SK-MEL-5 (cell line): ENCODE results near the gene BTN2A1. TPM values are rescaled to one million over a fixed set of nuclear protein-coding genes. Genes with fewer than 3 reads are reported as not detected.

Source experiments
- DNase-seq: peaks from one replicate; pipeline ENCODE4 v3.0.0-alpha.2; 2016; ENCODE audit warnings: low read depth, low spot score
- in situ Hi-C: cut with HindIII; loops from 2 replicates; pipeline ENCODE4 v1.10.0; 2016; ENCODE audit warnings: low sequenced_read_pairs, high pct_unique_total_duplicates, low pct_unique_long_range_greater_than_20kb
- total RNA-seq: library from RNA; depleted of rRNA; stranded (reverse); fragments of >200 nt; shearing (Covaris generic); gene quantifications from 2 replicates; pipeline ENCODE4 v1.2.3, GENCODE V29; 2014

BTN2A1 gene
- total RNA-seq, 1 experiment from 2014 or later: 15.1 TPM

DNA sequence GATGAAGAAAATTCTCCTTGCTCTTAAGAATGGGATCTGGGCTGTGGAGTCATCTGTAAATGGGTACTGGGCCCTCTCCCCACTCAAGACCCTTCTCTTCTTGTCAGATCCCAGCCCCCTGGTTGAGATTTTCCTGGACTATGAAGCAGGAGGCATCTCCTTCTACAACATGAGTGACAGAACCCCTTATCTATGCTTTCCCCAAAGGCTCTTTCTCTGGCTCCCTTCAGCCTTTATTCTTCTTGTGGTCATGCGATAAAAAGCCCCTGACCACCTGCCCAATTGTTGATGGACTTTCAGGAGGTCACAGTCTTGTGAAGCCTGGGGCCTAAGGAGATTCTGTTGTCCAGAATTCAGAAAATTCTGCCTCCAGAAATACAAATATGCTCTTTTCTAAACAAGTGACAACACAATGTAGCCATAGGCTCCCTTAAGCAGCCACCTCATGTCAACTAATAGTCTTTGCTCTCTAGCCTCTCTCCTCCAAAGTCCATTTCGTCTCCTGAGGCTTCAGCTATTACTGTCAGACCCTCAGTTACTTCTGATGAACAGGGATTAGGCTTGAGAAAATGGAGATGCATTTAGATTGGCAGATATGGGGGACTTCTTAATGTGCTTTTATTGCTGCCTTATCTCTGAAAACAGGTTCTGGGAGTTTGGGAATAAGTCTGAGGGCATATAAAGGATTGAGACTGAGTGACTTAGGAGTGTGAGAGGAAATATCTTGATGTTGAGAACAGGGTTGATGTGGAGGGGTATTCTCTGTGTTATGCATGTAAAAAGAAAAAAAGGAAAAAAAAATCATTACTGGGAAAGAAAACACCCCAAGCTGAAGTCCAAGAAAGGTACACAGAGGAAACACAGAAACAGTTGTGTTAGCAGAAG, 20.6 kb downstream of the BTN2A1 start:
- in situ Hi-C loops: no loop called here
- DNase-seq: no peak

DNA sequence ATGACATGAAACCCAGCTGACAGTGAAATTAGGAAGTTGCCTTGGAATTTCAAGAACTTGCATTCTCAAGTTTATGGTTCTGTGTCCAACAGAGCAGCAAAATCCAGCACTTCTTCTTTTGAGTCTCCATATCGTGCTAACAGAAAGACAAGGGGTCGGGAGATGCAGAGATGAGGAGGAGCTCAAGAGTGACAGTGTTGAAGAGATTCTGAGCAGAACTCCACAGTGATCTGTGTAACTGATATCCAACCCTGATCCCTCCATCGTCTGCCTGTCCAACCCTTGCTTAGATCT, 21.2 kb downstream of the BTN2A1 start:
- in situ Hi-C loops: no loop called here
- DNase-seq: no peak

DNA sequence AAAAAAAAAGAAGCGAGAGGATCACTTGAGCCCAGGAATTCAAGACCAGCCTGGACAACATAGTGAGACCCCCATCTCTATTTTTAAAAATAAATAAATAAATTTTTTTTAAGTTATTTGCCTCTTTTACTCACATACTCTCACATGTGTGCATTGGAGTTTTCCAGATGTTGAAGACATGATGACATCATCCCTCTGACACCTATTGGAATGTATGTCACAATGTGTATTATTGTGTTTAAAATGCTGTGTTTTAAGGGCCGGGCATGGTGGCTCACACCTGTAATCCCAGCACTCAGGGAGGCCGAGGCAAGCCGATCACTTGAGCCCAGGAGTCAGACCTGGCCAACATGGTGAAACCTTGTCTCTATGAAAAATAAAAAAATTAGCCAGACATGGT, 24.6 kb downstream of the BTN2A1 start:
- DNase-seq: no peak
- in situ Hi-C loops: no loop called here

GRCh38 chr6:26483727-26484126, 26.0 kb downstream of the BTN2A1 start:
- no peak for DNase-seq
- in situ Hi-C loops: no loop called here

DNA sequence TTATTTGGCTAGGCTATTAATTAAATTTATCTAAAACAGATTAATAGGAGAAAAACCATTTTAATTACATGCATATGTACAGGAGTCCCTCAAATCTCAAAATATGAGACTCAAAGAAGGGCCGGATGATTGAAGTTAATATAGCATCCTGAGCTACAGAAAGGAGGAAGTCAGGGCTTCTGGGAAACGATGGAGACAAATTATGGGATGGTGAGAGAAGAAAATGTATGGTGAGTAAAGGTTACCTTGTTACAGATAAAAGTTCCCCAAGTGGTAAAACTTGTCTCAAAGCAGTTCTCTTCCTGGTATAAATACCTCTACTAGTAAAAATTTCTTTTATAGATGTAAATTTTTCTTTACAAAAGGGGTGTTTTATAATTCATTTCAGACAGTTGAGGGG, 26.4 kb downstream of the BTN2A1 start:
- in situ Hi-C loops: no loop called here
- no peak for DNase-seq

DNA sequence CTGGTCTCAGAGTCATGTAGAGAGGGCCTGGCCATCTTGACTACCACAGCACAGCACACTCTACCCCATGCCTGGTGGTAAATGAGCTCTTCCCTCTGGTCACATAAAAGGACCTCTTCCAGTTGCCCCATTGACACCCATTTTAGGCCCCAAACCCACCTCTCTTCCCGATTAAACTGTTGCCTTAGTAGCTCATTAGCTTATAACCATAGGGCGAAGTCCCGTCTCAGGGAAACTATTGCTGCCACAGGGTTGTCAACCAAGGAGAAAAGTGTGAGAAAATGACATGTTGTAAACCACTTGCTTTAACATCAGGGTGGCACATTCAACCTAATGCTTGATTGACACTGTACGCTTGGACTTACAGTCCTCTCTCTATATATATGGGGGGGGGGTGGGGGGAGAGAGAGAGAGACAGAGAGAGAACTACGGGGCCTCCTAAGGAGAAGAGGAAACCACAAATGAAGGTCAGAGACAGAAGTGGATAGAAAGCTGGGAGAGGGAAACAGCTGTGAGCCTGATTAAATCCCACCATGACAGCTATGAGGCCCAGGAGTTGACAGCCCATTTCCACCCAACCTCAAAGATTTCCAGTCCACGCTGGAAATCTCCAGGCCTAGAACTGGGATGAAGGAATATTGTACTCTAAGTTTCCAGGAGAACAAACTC, 27.5 kb downstream of the BTN2A1 start:
- in situ Hi-C loops: no loop called here
- DNase-seq: no peak

DNA sequence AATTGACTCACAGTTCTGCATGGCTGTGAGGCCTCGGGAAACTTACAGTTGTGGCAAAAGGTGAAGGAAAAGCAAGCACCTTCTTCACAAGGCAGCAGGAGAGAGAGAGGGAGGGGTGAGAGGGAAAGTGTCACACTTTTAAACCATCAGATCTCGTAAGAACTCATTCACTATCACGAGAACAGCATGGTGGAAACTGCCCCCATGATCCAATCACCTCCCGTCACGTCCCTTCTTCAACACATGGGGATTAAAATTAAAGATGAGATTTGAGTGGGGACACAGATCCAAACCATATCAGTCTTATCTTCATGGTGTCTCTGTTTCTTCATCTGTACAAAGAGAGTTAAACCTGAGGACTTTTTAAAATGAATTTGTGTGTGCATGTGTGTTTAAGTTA, 28.6 kb downstream of the BTN2A1 start:
- no peak for DNase-seq
- in situ Hi-C loops: no loop called here

- no peak for DNase-seq
- in situ Hi-C loops: no loop called here
Observed at GRCh38 chr6:26487466-26487865, 29.7 kb downstream of the BTN2A1 start.

DNA sequence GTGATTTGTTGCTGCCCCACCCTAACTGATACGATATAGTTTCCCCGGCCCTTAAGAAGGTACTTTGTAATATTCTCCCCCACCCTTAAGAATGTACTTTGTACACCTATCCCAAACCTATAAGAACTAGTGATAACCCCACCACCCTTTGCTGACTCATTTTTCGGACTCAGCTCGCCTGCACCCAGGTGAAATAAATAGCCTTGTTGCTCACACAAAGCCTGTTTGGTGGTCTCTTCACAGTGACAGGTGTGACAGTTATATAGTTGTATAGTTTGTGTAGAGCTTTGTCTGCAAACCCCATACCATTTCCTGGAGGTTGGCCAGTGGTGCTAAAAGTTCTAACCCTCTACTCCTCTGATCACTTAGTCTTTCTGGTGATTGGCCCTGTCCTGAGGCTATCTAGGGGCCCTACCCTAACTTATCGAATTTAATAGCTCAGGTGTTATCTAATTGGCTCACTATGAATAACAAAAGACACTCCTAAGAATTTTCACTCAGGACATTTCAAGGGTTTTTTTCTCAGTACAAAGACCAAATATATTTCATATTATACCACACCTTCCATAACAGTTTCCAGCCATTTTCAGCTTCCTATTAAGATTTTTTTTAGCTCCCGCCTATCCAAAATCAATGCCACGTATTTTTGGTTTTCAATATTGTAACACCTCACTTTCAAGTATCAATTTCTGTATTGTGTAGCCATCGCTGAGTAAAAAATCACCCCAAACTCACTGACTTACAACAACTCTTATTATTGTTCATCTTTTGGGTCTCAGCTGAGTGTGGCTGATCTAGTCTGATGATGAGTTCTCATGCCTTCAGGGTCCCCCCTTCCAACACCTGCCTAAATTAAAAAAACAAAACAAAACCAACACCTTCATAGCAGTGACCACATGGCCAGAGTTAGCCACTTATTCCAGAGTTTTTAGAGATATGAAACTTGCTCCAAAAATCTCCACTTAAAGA, 32.5 kb downstream of the BTN2A1 start:
- no peak for DNase-seq
- in situ Hi-C loops: no loop called here

- no peak for DNase-seq
- in situ Hi-C loops: no loop called here
Observed at GRCh38 chr6:26491604-26492003, 33.8 kb downstream of the BTN2A1 start.

DNA sequence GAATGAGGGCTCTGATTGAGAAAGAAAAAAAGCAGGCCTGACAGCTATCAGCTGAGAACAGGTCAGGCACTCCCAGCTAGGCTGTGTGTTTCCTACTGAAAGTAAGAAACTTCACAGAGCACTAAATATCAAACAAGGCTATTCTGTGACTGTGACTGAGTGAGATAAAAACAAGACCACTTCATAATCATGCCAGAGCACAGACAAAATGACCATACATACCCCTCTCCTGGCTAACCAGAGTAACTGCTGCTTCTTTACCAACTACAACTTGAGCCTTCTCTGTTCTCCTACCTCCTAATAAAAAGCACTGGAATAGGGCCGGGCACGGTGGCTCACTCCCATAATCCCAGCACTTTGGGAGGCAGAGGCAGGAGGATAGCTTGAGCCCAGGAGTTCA, 35.5 kb downstream of the BTN2A1 start:
- peak; percentile 85 for DNase-seq
- in situ Hi-C loops: no loop called here

DNA sequence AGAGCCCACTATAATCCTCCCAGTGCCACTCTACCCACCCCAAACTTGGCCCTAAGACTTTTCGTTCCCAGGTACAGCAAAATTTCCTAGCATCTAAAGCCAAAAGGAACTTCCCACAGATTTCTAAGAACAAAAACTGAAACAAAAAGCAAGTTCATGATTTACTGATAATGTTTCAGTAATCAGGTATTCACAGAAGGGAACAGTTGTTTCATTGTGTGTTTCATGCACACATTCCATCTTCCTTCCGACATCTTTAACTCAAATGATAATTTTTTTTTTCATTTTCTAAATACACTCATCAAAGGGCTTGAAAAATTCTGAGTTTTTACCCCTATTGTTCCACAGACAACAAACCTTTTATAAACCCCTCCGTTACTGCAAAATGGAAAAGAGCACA, 36.4 kb downstream of the BTN2A1 start:
- DNase-seq: no peak
- in situ Hi-C loops: no loop called here

DNA sequence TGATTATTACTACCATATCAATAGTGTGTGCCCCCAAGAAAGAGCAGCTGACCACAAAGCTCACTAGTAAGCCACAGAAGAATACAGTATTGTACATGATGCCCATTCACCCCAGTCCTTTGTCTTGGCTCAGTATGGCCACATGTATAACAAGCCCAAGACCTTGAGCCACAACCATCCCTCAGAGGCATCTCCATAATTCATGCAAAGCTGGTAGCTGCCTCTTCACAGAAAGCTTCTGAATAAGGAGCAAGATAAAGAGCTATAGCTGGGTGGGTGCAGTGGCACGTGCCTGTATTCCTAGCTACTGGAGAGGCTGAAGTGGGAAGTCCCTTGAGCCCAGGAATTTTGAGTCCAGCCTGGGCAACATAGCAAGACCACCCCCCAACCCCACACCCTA, 37.5 kb downstream of the BTN2A1 start:
- DNase-seq: no peak
- in situ Hi-C loops: no loop called here

DNA sequence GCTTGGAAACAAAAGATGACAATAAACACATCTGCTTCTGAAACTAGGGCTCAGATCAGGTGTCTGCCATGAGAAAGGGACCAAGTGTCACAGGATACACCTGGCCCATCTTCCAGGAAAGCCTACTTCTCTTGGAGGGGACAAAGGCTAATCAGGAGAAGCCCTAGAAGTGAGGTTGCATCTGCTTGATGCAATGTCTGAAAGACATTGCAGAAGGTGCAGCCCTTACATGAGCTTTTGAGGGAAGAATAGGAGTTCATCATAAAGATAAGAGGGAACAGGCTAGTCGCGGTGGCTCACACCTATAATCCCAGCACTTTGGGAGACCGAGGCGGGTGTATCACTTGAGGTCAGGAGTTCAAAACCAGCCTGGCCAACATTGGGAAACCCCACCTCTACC, 39.9 kb downstream of the BTN2A1 start:
- no peak for DNase-seq
- in situ Hi-C loops: no loop called here

DNA sequence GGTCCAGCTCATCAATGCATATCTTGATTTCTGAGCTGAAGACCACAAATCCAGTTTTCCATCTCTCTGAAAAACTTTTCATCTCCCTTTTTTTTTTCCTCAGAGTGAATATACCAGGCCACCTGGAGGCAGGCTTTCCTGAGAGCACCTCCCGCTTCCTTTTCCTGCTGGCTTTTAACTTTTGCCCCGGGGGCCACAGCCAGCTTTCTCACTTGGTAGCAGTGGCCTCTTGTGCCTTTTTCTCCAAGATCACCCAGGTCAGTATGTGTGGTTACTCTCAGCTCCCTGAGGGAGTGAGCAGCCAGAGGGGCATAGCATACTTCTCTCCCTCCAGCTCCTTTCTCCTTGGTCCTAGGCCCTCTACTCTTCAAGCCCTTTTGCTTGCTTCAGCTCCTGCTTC, 42.3 kb downstream of the BTN2A1 start, which contains the start of gene BTN1A1:
TSS of gene BTN1A1 (plus strand) at position 202 of the 400 bp plus-strand sequence. CDS start 984 bp downstream, outside the sequence.
- in situ Hi-C loops: no loop called here
- no peak for DNase-seq

GRCh38 chr6:26501482-26501986, 43.8 kb downstream of the BTN2A1 start:
- in situ Hi-C loops: no loop called here
- DNase-seq: no peak

- no peak for DNase-seq
- in situ Hi-C loops: no loop called here
Observed at GRCh38 chr6:26502165-26502564, 44.4 kb downstream of the BTN2A1 start.

DNA sequence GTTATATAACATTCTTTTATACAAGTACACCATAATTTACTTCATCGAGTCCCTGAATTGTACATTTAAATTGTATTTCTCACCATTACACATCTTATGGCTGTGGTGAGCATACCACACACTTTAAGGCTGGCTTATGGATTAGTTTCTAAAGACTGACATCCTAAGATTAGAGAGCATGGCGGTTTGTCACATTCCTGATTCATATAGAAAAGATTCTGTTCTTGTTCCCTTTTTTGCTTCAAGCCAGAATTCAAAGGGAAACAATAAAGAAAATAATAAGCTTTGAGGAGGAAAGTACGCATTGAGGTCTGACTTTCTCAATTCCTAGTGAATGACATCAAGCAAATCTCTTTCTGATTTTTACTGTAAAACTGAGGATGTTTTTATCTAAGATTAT, 44.9 kb downstream of the BTN2A1 start:
- in situ Hi-C loops: no loop called here

More for the DNA sequence above, 44.9 kb downstream of the BTN2A1 start:
- DNase-seq: no peak
